HepG2 (cell line): ENCODE measurements around the gene MEF2B. TPM values are rescaled to one million over a fixed set of nuclear protein-coding genes. Genes with fewer than 3 reads are reported as not detected.
A peak's percentile ranks its signal among the peaks of the same experiment; 100 is the strongest.

Source experiments
- ARNT2 ChIP-seq: sonication (generic); formaldehyde crosslinking; IDR thresholded peaks from 2 replicates; pipeline ENCODE4 v1.8.0; 2022; ENCODE audit warnings: mild to moderate bottlenecking, low read depth, missing genetic modification reagents, moderate library complexity
- BHLHE40 ChIP-seq: IDR thresholded peaks from 2 replicates; pipeline ENCODE4 v1.6.1; 2011; ENCODE audit warnings: low read length, improper control_type of control experiment
- CCAR2 ChIP-seq: fragments of 200-400 bp; formaldehyde crosslinking; optimal IDR thresholded peaks from 2 replicates; pipeline ENCODE3; 2018; ENCODE audit warnings: low read depth, mild to moderate bottlenecking, low read length, moderate library complexity
- GATAD1 ChIP-seq: IDR thresholded peaks from 2 replicates; pipeline ENCODE4 v1.6.1; 2016; ENCODE audit warnings: missing genetic modification reagents, missing compliant biosample characterization
- HDAC1 ChIP-seq: sonication (generic); formaldehyde crosslinking; IDR thresholded peaks from 2 replicates; pipeline ENCODE4 v1.5.1; 2020; ENCODE audit warnings: mild to moderate bottlenecking, missing genetic modification reagents
- PAX8 ChIP-seq: sonication (generic); formaldehyde crosslinking; IDR thresholded peaks from 2 replicates; pipeline ENCODE4 v1.8.0; 2022; ENCODE audit warnings: mild to moderate bottlenecking, missing genetic modification reagents, borderline replicate concordance
- POLR2AphosphoS5 ChIP-seq: IDR thresholded peaks from 2 replicates; pipeline ENCODE4 v1.6.1; 2012; ENCODE audit warnings: low read depth, low read length
- RFXAP ChIP-seq: sonication (generic); formaldehyde crosslinking; IDR thresholded peaks from 2 replicates; pipeline ENCODE4 v1.4.0; 2020; ENCODE audit warnings: missing genetic modification reagents, borderline replicate concordance
- YY1 ChIP-seq: IDR thresholded peaks from 2 replicates; pipeline ENCODE4 v1.6.1; 2011; ENCODE audit warnings: low read length, low read depth, moderate library complexity, mild to moderate bottlenecking; ENCODE audit not compliant: insufficient read depth, insufficient replicate concordance
- ZBTB34 ChIP-seq: sonication (generic); formaldehyde crosslinking; IDR thresholded peaks from 2 replicates; pipeline ENCODE4 v1.8.0; 2022; ENCODE audit warnings: mild to moderate bottlenecking, missing genetic modification reagents
- ZMAT5 ChIP-seq: sonication (generic); formaldehyde crosslinking; IDR thresholded peaks from 2 replicates; pipeline ENCODE4 v1.5.0; 2020; ENCODE audit warnings: mild to moderate bottlenecking, low read depth, missing genetic modification reagents, borderline replicate concordance
- ZNF3 ChIP-seq: IDR thresholded peaks from 2 replicates; pipeline ENCODE4 v1.7.0; 2017; ENCODE audit warnings: inconsistent platforms
- ZNF34 ChIP-seq: sonication (generic); formaldehyde crosslinking; IDR thresholded peaks from 2 replicates; pipeline ENCODE4 v1.4.0; 2020; ENCODE audit warnings: mild to moderate bottlenecking, missing genetic modification reagents, borderline replicate concordance
- ZNF407 ChIP-seq: sonication (generic); formaldehyde crosslinking; IDR thresholded peaks from one replicate; pipeline ENCODE4 v1.5.1; 2020; ENCODE audit warnings: mild to moderate bottlenecking, missing genetic modification reagents; ENCODE audit errors: not compliant biosample characterization
- ZNF614 ChIP-seq: IDR thresholded peaks from 2 replicates; pipeline ENCODE4 v1.6.1; 2018; ENCODE audit warnings: missing biosample characterization, missing genetic modification reagents, inconsistent platforms, borderline replicate concordance
- ZNF615 ChIP-seq: sonication (generic); formaldehyde crosslinking; IDR thresholded peaks from 2 replicates; pipeline ENCODE4 v1.5.0; 2020; ENCODE audit warnings: mild to moderate bottlenecking, missing genetic modification reagents, borderline replicate concordance
- ZNF644 ChIP-seq: IDR thresholded peaks from 2 replicates; pipeline ENCODE4 v1.6.1; 2016; ENCODE audit warnings: low read depth
- ZNF672 ChIP-seq: sonication (generic); formaldehyde crosslinking; IDR thresholded peaks from 2 replicates; pipeline ENCODE4 v1.8.1; 2022; ENCODE audit warnings: missing genetic modification reagents
- ZNF746 ChIP-seq: sonication (generic); formaldehyde crosslinking; IDR thresholded peaks from 2 replicates; pipeline ENCODE4 v1.8.0; 2022; ENCODE audit warnings: mild to moderate bottlenecking, missing genetic modification reagents
- ZNF850 ChIP-seq: sonication (generic); formaldehyde crosslinking; conservative IDR thresholded peaks from 2 replicates; pipeline ENCODE4 v1.9.0; 2021; ENCODE audit warnings: mild to moderate bottlenecking, missing genetic modification reagents
- ZSCAN29 ChIP-seq: sonication (generic); formaldehyde crosslinking; conservative IDR thresholded peaks from 2 replicates; pipeline ENCODE4 v1.4.0; 2020; ENCODE audit warnings: mild to moderate bottlenecking, missing genetic modification reagents
- polyA plus RNA-seq, 8 experiments: library from polyadenylated mRNA; depleted of rRNA in 3 of 8; stranded (reverse) in 7 of 8; unstranded in 1 of 8; fragments of >200 nt; fragmentation: Illumina TruSeq in 4 of 8; extraction: Trizol in 4 of 8; gene quantifications; 2 replicates each; pipeline versions ENCODE4 v1.2.1 to v1.2.3, GENCODE V29; 2011 to 2016; ENCODE audit warnings: low read depth in 4 of 8, missing spikeins in 1 of 8, mixed read lengths in 1 of 8; ENCODE audit not compliant: insufficient read depth in 1 of 8
- total RNA-seq, 5 experiments: library from RNA; depleted of rRNA; stranded (reverse); fragments of >200 nt; fragmentation: Illumina TruSeq; extraction: Trizol; gene quantifications; 2 replicates each; pipeline ENCODE4 v1.2.3, GENCODE V29; 2016; ENCODE audit warnings: low read depth in 1 of 5

The MEF2B gene
- total and polyA plus RNA-seq, 2 of the 13 experiments (the other 11 are each of a cell fraction or from before 2014, with no cell fraction given), result 1.2 to 1.7 TPM

- no peak for TF ChIP-seq ZNF614 (CRISPR knock-in tag)
- TF ChIP-seq RFXAP (CRISPR knock-in tag), result no peak
- TF ChIP-seq YY1, result no peak
- TF ChIP-seq BHLHE40, result 0 out of 2 replicates have a peak, but pooled peaks have one; percentile 26
- no peak for TF ChIP-seq ZNF672 (CRISPR knock-in tag)
- no peak for TF ChIP-seq ZNF644 (CRISPR knock-in tag)
- no peak for TF ChIP-seq ARNT2 (CRISPR knock-in tag)
- no peak for TF ChIP-seq HDAC1 (CRISPR knock-in tag)
- no peak for TF ChIP-seq ZMAT5 (CRISPR knock-in tag)
- no peak for TF ChIP-seq ZNF34 (CRISPR knock-in tag)
- TF ChIP-seq ZBTB34, result no peak
- no peak for TF ChIP-seq ZNF3 (CRISPR knock-in tag)
- TF ChIP-seq ZNF407 (CRISPR knock-in tag), result no peak
- TF ChIP-seq CCAR2, result no peak
- TF ChIP-seq POLR2AphosphoS5, result peak; percentile 56
- no peak for TF ChIP-seq ZNF850
- no peak for TF ChIP-seq ZNF615 (CRISPR knock-in tag)
- no peak for TF ChIP-seq ZSCAN29 (CRISPR knock-in tag)
- no peak for TF ChIP-seq ZNF746 (CRISPR knock-in tag)
- TF ChIP-seq GATAD1, result no peak
- no peak for TF ChIP-seq PAX8 (CRISPR knock-in tag)
Observed at GRCh38 chr19:19170053-19170872, at the start of gene MEF2B (continued).
